ENCODE measurements around the gene PLEKHG1.

GRCh38 chr6:150560004-150560883, 39.4 kb upstream of the PLEKHG1 start:
- TF ChIP-seq EZH2 (IDR thresholded peaks at IDR 0.05; ENCODE audit: borderline replicate concordance) = no peak
- TF ChIP-seq EZH2phosphoT487 (IDR thresholded peaks at IDR 0.05; ENCODE audit: low read depth, severe bottlenecking, unreplicated experiment) = no peak
- no peak for TF ChIP-seq CTCF (IDR thresholded peaks at IDR 0.05; ENCODE audit: poor library complexity)
